HG03378 (cell line): ENCODE data around the gene TUBE1.
A peak's percentile ranks its signal among the peaks of the same experiment; 100 is the strongest.
"Not testable (repeated sequence)": the region's sequence is repeated elsewhere in the genome, so short reads cannot be mapped to it uniquely, and the experiment has no call there.

ENCODE experiments used
- ATAC-seq: cut with Tn5 transposase; IDR thresholded peaks from one replicate; pipeline ENCODE4 v1.9.1; 2021; ENCODE audit warnings: mild to moderate bottlenecking, moderate library complexity; ENCODE audit not compliant: unreplicated experiment

TUBE1 gene

GRCh38 chr6:112065426-112065986, 21.8 kb downstream of the TUBE1 start:
- ATAC-seq = no peak

GRCh38 chr6:112062966-112063365, 24.3 kb downstream of the TUBE1 start:
- no peak for ATAC-seq

DNA sequence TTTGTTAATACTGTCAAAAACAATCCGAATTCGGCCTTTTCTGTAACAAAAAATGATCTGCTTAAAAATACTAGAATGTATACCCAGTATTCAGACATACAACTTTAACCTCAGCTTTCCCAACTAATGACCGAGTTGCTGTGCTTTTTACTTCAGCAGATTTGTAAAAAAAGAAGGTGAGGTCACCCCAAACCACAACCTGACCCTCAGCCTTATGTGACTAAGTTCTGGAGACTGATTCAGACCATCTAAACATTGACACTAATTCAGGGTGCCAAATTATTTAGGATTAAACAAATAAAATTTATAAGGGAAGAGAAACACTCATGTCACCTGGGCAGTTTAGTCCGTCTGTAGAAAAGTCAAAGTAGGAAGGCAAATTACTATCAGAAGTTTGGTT, 25.7 kb downstream of the TUBE1 start:
- ATAC-seq = no peak

DNA sequence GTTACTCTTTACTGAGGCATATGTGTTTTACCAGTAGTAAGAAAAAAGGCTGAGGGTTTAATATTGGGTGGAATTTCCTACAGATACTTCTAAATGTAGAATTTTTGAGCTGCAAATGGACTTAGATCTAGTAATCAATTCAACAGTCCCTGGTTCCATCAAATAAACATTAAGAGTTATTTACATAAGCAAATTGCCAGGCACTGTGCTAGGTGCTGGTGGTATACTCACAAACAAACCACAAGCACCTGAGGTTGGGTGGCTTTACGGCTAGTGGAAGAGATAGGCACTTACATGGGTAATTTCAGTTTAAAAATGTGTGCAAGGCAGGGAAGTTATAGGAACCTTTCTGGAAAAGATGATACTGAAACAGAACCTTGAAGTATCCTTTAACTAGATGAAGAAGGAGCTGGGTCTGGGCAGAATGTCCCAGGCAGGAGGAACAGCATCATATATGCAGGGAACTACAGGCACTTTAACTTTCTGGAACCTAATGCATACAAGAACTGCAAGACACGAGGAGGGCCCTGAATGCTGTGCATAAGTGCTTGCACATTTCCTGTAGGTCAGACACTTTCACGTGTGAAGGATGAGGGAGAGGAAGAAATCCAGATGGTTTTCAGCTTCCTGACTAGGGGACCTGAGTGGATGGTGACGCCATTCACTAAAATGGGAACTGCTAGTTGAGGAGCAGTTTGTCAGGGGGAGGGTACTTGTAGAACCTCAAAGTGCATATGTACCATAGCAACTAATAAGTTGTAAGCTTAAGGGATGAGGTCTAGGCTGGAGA, 28.8 kb downstream of the TUBE1 start:
- no peak for ATAC-seq

GRCh38 chr6:112054555-112055190, 32.6 kb downstream of the TUBE1 start:
- ATAC-seq = no peak

GRCh38 chr6:112054001-112054400, 33.3 kb downstream of the TUBE1 start, which contains the start of gene CCN6:
Gene CCN6, plus strand, starts transcription at chr6:112054104. Its CDS starts 254 bp downstream, at chr6:112054358.
- ATAC-seq = no peak

DNA sequence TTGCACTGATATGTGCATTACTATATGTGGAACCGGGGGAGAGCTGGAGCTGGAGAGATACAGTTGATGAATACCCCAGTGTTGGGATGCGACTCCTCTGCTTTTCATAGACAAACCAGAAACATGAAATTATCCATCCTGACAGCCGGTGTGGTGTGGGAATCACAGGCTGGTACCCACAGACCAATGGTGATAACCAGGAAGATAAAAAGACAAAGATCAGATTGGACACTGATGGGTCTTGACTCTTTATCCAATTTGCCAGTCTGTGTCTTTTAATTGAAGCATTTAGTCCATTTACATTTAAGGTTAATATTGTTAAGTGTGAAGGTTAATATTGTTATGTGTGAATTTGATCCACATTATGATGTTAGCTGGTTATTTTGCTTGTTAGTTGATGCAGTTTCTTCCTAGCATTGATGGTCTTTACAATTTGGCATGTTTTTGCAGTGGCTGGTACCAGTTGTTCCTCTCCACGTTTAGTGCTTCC, 36.0 kb downstream of the TUBE1 start:
- not testable (repeated sequence) for ATAC-seq

GRCh38 chr6:112050429-112050828, 36.9 kb downstream of the TUBE1 start:
- no peak for ATAC-seq

GRCh38 chr6:112049996-112050395, 37.3 kb downstream of the TUBE1 start:
- no peak for ATAC-seq

DNA sequence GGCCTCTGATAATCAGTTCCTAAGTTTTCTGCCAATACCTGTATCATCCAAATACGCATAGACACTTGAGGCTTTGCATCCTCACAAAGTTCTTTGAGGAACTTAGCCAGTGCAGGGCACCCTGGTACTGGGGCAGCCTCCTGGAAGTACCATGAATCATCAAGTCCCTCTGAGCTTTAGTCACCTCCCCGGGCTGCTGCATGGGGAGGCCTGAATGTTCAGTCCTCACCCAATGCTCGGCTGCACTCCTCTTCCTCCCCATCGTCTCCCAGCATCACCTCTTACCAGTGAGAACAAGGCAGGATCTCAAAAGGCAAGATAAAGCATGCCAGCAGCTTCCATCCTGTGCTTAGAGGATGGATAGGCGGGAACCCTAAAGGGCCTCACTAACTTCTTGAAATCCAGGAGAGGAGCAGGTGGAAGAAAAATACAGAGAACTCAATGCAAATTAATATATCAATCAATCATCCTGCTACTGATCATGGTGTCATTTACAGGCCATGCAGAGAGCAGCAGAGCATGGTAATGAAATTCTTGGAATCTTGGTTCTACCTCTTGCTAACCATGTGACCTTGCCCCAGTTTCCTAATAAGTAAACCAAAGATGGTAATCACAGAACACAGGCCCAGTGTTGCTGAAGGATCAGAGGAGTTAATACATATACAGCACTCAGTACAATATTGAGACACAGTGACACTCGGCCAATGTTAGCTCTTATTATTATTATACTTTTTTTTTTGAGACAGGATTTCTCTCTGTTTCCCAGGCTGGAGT, 38.1 kb downstream of the TUBE1 start:
- no peak for ATAC-seq

DNA sequence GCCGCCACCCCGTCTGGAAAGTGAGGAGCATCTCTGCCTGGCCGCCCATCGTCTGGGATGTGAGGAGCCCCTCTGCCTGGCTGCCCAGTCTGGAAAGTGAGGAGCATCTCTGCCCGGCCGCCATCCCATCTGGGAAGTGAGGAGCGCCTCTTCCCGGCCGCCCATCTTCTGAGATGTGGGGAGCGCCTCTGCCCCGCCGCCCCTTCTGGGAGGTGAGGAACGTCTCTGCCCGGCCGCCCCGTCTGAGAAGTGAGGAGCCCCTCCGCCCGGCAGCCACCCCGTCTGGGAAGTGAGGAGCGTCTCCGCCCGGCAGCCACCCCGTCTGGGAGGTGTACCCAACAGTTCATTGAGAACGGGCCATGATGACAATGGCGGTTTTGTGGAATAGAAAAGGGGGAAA, 39.8 kb downstream of the TUBE1 start:
- not testable (repeated sequence) for ATAC-seq

DNA sequence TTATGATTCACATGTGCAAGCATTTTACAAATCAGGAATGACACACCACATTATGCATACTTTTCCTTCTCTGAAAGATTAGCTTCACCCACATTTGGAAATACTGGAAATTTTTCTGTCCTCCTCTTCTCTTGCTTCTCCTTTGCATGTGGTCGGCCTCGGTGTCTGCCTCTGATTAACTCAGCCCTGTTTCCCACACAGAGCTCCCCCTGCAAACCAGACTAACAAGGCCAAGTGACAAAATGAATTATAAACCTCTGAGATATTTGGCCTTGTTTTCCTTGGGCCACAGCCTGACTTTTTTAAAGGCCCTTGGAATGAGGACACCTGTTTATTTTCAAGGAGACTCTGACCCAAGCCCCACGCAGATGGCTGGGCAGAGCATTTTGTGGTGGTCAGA, 42.4 kb downstream of the TUBE1 start:
- ATAC-seq = no peak

- ATAC-seq = no peak
These were observed 43.1 kb downstream of the TUBE1 start for GRCh38 chr6:112044196-112044595.

- ATAC-seq = peak; percentile 88
These were observed 44.0 kb downstream of the TUBE1 start for GRCh38 chr6:112043032-112044007.

- ATAC-seq = no peak
These were observed 45.7 kb downstream of the TUBE1 start for GRCh38 chr6:112041535-112041934.

GRCh38 chr6:112040956-112041355, 46.3 kb downstream of the TUBE1 start:
- ATAC-seq = no peak

DNA sequence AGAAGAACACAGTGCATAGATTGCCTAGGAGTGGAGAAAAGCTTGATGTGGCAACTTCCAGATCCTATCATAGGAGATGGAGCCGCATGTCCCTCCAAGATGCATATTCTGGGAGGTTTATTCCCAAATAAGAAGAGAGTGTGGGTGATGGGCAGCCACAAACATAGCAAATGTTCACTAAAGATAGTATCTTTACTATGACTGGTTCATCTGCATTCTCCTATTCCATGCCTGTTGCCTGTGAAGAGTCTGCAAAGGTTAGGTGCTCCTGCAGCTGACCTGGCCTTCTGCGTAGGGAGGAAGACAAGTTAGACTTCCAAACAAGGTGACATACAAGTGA, 47.9 kb downstream of the TUBE1 start:
- ATAC-seq = no peak

- no peak for ATAC-seq
These were observed 48.4 kb downstream of the TUBE1 start for GRCh38 chr6:112038756-112039430.

- ATAC-seq = no peak
These were observed 49.0 kb downstream of the TUBE1 start for GRCh38 chr6:112038268-112038667.
